DND-41 (cell line): ENCODE data around the gene MALRD1.

Experiments used
- ATAC-seq: fragments of 200-7000 bp; cut with Tn5 transposase; 3 replicates; pipeline ENCODE4 v1.9.1; 2021; ENCODE audit warnings: low read depth; ENCODE audit not compliant: insufficient read depth
- DNase-seq: peaks from one replicate; pipeline ENCODE4 v3.0.0-alpha.2; 2020
- H2AFZ ChIP-seq: 2 replicates; pipeline ENCODE4 v1.6.0; 2012; ENCODE audit warnings: low read depth, low read length
- H3K27ac ChIP-seq: 2 replicates; pipeline ENCODE4 v1.5.1; 2012; ENCODE audit warnings: low read length, inconsistent platforms
- H3K27me3 ChIP-seq: fragments of 200-600 bp; sonication (generic); 2 replicates; pipeline ENCODE4 v1.6.0; 2012; ENCODE audit warnings: low read length, mild to moderate bottlenecking, inconsistent platforms; ENCODE audit not compliant: insufficient read depth, poor library complexity
- H3K36me3 ChIP-seq: 2 replicates; pipeline ENCODE4 v1.5.1; 2012; ENCODE audit warnings: low read length, inconsistent platforms; ENCODE audit not compliant: insufficient read depth
- H3K4me1 ChIP-seq: 2 replicates; pipeline ENCODE4 v1.5.1; 2012; ENCODE audit warnings: mild to moderate bottlenecking, low read length; ENCODE audit not compliant: insufficient read depth
- H3K4me2 ChIP-seq: 2 replicates; pipeline ENCODE4 v1.6.0; 2012; ENCODE audit warnings: mild to moderate bottlenecking, moderate library complexity, low read length, inconsistent platforms; ENCODE audit not compliant: insufficient read depth
- H3K4me3 ChIP-seq, 2 experiments: fragments of 200-600 bp in 1 of 2; shearing (Covaris generic) in 1 of 2; 2 replicates each; pipeline ENCODE4 v1.5.1; 2012 to 2016; ENCODE audit warnings: inconsistent platforms in 2 of 2, low read length in 2 of 2, mild to moderate bottlenecking in 2 of 2, low read depth in 1 of 2, moderate library complexity in 1 of 2
- H3K79me2 ChIP-seq: 2 replicates; pipeline ENCODE4 v1.6.0; 2012; ENCODE audit warnings: low read length, inconsistent platforms; ENCODE audit not compliant: insufficient read depth
- H3K9ac ChIP-seq: 2 replicates; pipeline ENCODE4 v1.6.0; 2012; ENCODE audit warnings: low read depth, mild to moderate bottlenecking, inconsistent platforms, low read length, moderate library complexity
- H3K9me3 ChIP-seq: 2 replicates; pipeline ENCODE4 v1.5.1; 2012; ENCODE audit warnings: low read length, moderate library complexity, mild to moderate bottlenecking, inconsistent platforms; ENCODE audit not compliant: insufficient read depth, severe bottlenecking
- H4K20me1 ChIP-seq: 2 replicates; pipeline ENCODE4 v1.6.0; 2012; ENCODE audit warnings: low read length; ENCODE audit not compliant: insufficient read depth
- EZH2 ChIP-seq: IDR thresholded peaks from 3 replicates; pipeline ENCODE4 v1.6.1; 2012; ENCODE audit warnings: borderline replicate concordance, low read depth, mild to moderate bottlenecking, moderate library complexity, low read length, inconsistent platforms; ENCODE audit not compliant: severe bottlenecking
- TF ChIP-seq, protein P1 (sequence below): IDR thresholded peaks from 2 replicates; pipeline ENCODE4 v1.5.1; 2012; ENCODE audit warnings: borderline replicate concordance, low read length, moderate library complexity, mild to moderate bottlenecking; ENCODE audit not compliant: poor library complexity, severe bottlenecking; ENCODE audit errors: extremely low read depth

Gene MALRD1

GRCh38 chr10:19048489-19048888 is at the start of gene MALRD1:
Gene MALRD1 (plus strand): TSS chr10:19048801. CDS start chr10:19048939, 138 bp downstream.
- no peaks in the 10 kb centered on the region for H3K27me3 ChIP-seq
- DNase-seq (no peak), ATAC-seq (no peak)
- no peaks in the 10 kb centered on the region for H3K36me3 ChIP-seq
- no peak within 1 kb of the TSS for H2AFZ ChIP-seq
- no peak within 1 kb of the TSS for H3K4me3 ChIP-seq
- no peak within 1 kb of the TSS for H3K9ac ChIP-seq
- H3K4me1 ChIP-seq, result no peaks in the 10 kb centered on the region
- TF ChIP-seq, protein P1, sequence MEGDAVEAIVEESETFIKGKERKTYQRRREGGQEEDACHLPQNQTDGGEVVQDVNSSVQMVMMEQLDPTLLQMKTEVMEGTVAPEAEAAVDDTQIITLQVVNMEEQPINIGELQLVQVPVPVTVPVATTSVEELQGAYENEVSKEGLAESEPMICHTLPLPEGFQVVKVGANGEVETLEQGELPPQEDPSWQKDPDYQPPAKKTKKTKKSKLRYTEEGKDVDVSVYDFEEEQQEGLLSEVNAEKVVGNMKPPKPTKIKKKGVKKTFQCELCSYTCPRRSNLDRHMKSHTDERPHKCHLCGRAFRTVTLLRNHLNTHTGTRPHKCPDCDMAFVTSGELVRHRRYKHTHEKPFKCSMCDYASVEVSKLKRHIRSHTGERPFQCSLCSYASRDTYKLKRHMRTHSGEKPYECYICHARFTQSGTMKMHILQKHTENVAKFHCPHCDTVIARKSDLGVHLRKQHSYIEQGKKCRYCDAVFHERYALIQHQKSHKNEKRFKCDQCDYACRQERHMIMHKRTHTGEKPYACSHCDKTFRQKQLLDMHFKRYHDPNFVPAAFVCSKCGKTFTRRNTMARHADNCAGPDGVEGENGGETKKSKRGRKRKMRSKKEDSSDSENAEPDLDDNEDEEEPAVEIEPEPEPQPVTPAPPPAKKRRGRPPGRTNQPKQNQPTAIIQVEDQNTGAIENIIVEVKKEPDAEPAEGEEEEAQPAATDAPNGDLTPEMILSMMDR, result no peak
- TF ChIP-seq EZH2, result no peak
- no peak within 1 kb of the TSS for H3K4me2 ChIP-seq
- no peak within 1 kb of the TSS for H3K27ac ChIP-seq
- H4K20me1 ChIP-seq, result no peaks in the 10 kb centered on the region
- H3K79me2 ChIP-seq, result no peaks in the 10 kb centered on the region
- H3K9me3 ChIP-seq, result no peaks in the 10 kb centered on the region

- no peaks in the 10 kb centered on the region for H3K4me1 ChIP-seq
- no peaks in the 10 kb centered on the region for H3K36me3 ChIP-seq
- H3K4me3 ChIP-seq, result no peak overlapping the region
- H3K9me3 ChIP-seq, result no peaks in the 10 kb centered on the region
- H3K27me3 ChIP-seq, result no peaks in the 10 kb centered on the region
- TF ChIP-seq, protein P1, result no peak
- TF ChIP-seq EZH2, result no peak
- no peaks in the 10 kb centered on the region for H4K20me1 ChIP-seq
- no peak overlapping the region for H2AFZ ChIP-seq
- ATAC-seq (no peak), DNase-seq (no peak)
- H3K27ac ChIP-seq, result no peak overlapping the region
- no peak overlapping the region for H3K4me2 ChIP-seq
- H3K79me2 ChIP-seq, result no peaks in the 10 kb centered on the region
- H3K9ac ChIP-seq, result no peak overlapping the region
Measured at GRCh38 chr10:19003341-19003740, 45.3 kb upstream of the MALRD1 start.

GRCh38 chr10:19012111-19012510 is 36.5 kb upstream of the MALRD1 start:
- no peak overlapping the region for H3K4me3 ChIP-seq
- no peak for ATAC-seq
- no peak for TF ChIP-seq EZH2
- TF ChIP-seq, protein P1, result no peak
- no peak overlapping the region for H2AFZ ChIP-seq
- H3K9me3 ChIP-seq, result no peaks in the 10 kb centered on the region
- H3K79me2 ChIP-seq, result no peaks in the 10 kb centered on the region
- H3K36me3 ChIP-seq, result no peaks in the 10 kb centered on the region
- H4K20me1 ChIP-seq, result no peaks in the 10 kb centered on the region
- H3K4me2 ChIP-seq, result no peak overlapping the region
- H3K4me1 ChIP-seq, result no peaks in the 10 kb centered on the region
- no peak for DNase-seq
- H3K27me3 ChIP-seq, result no peaks in the 10 kb centered on the region
- no peak overlapping the region for H3K27ac ChIP-seq
- H3K9ac ChIP-seq, result no peak overlapping the region

DNA sequence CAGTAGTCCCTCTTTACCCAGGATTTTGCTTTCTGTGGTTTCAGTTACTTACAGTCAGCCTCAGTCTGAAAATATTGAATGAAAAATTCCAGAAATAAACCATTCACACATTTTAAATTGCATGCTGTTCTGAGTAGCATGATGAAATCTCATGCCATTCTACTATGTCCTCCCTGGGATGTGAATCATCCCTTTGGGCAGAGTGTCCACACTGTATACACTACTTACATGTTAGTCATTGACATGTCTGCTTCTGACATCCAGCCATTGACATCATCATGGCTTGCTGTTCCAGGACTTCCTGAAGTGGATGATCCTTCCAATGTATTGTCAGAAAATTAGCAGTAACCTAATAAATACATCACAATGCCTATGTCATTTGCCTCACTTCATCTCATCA is 34.6 kb upstream of the MALRD1 start:
- H3K9ac ChIP-seq, result no peak overlapping the region
- H3K27ac ChIP-seq, result no peak overlapping the region
- ATAC-seq, result no peak
- no peaks in the 10 kb centered on the region for H3K36me3 ChIP-seq
- DNase-seq, result no peak
- H3K4me2 ChIP-seq, result no peak overlapping the region
- H3K9me3 ChIP-seq, result no peaks in the 10 kb centered on the region
- H3K4me3 ChIP-seq, result no peak overlapping the region
- no peaks in the 10 kb centered on the region for H4K20me1 ChIP-seq
- no peaks in the 10 kb centered on the region for H3K79me2 ChIP-seq
- no peaks in the 10 kb centered on the region for H3K4me1 ChIP-seq
- H2AFZ ChIP-seq, result no peak overlapping the region
- no peaks in the 10 kb centered on the region for H3K27me3 ChIP-seq
- no peak for TF ChIP-seq EZH2
- TF ChIP-seq, protein P1, result no peak
